Measurements from ENCODE around the gene RET.
"Not testable (repeated sequence)": the region's sequence is repeated elsewhere in the genome, so short reads cannot be mapped to it uniquely, and the experiment has no call there.

Gene RET

GRCh38 chr10:43145311-43145710 is 68.4 kb downstream of the RET start (continued):
- no peak for TF ChIP-seq ZBTB6 (tag by site-specific recombination; IDR thresholded peaks at IDR 0.05)
- no peak for TF ChIP-seq ZBTB44 (tag by site-specific recombination; IDR thresholded peaks at IDR 0.05)
- no peak for TF ChIP-seq BCL11B (tag by site-specific recombination; IDR thresholded peaks at IDR 0.05; ENCODE audit: low read depth)
- TF ChIP-seq ZBTB7A (tag by site-specific recombination; IDR thresholded peaks at IDR 0.05; ENCODE audit: low read depth), result no peak
- TF ChIP-seq ZFP41 (tag by site-specific recombination; IDR thresholded peaks at IDR 0.05; ENCODE audit: borderline replicate concordance), result no peak
- TF ChIP-seq ZNF398 (tag by site-specific recombination; IDR thresholded peaks at IDR 0.05), result no peak

- H3K36me3 ChIP-seq (ENCODE audit: control insufficient read depth in 2 of 2, insufficient read depth in 1 of 2, low read length in 2 of 2); H3K27ac ChIP-seq (ENCODE audit: extremely low read depth, low read depth, low read length); H3K4me1 ChIP-seq (ENCODE audit: control insufficient read depth, insufficient read depth, low read length); H3K4me3 ChIP-seq (ENCODE audit: low read depth, low read length); H3K9me3 ChIP-seq (ENCODE audit: control insufficient read depth, insufficient read depth, low read depth, low read length); CTCF ChIA-PET: not testable (repeated sequence)
- POLR2A ChIA-PET, result interaction anchor here (0.7 kb wide), 1 partner anchor 201 kb away, joined by 3 read pairs; no protein-coding TSS in a partner anchor
Measured at GRCh38 chr10:43145936-43146335, 69.1 kb downstream of the RET start.

GRCh38 chr10:43151371-43151770 is 74.5 kb downstream of the RET start:
- no peak overlapping the region for H3K27ac ChIP-seq (ENCODE audit: extremely low read depth, low read depth, low read length)

GRCh38 chr10:43153901-43154300 is 77.0 kb downstream of the RET start:
- Histone ChIP-seq H3K4me3 (ENCODE audit: low read depth, low read length) (no peak overlapping the region), H3K27ac (ENCODE audit: extremely low read depth, low read depth, low read length) (no peak overlapping the region), H3K9me3 (ENCODE audit: control insufficient read depth, insufficient read depth, low read depth, low read length) (no peaks in the 10 kb centered on the region), H3K36me3 (ENCODE audit: control insufficient read depth in 2 of 2, insufficient read depth in 1 of 2, low read length in 2 of 2) (no peaks in the 10 kb centered on the region), H3K4me1 (ENCODE audit: control insufficient read depth, insufficient read depth, low read length) (no peaks in the 10 kb centered on the region)
- POLR2A ChIA-PET, result no interaction called here
- CTCF ChIA-PET, result no interaction called here
- no peak for TF ChIP-seq ZNF354C (tag by site-specific recombination; IDR thresholded peaks at IDR 0.05; ENCODE audit: borderline replicate concordance, low read depth)
- TF ChIP-seq ZNF174 (tag by site-specific recombination; IDR thresholded peaks at IDR 0.05), result no peak
- no peak for TF ChIP-seq ZXDB (tag by site-specific recombination; IDR thresholded peaks at IDR 0.05)
- no peak for TF ChIP-seq ZNF404 (tag by site-specific recombination; IDR thresholded peaks at IDR 0.05)
- TF ChIP-seq SP3 (tag by site-specific recombination; IDR thresholded peaks at IDR 0.05), result no peak
- no peak for TF ChIP-seq ZSCAN5A (tag by site-specific recombination; IDR thresholded peaks at IDR 0.05)
- TF ChIP-seq ZNF626 (tag by site-specific recombination; IDR thresholded peaks at IDR 0.05), result no peak
- TF ChIP-seq ZNF112 (tag by site-specific recombination; IDR thresholded peaks at IDR 0.05), result no peak
- TF ChIP-seq ZNF544 (tag by site-specific recombination; IDR thresholded peaks at IDR 0.05), result no peak
- TF ChIP-seq ZNF776 (tag by site-specific recombination; IDR thresholded peaks at IDR 0.05; ENCODE audit: borderline replicate concordance), result no peak
- no peak for TF ChIP-seq OVOL3 (tag by site-specific recombination; IDR thresholded peaks at IDR 0.05)
- no peak for TF ChIP-seq ZNF184 (tag by site-specific recombination; IDR thresholded peaks at IDR 0.05)

More at GRCh38 chr10:43151371-43151770, 74.5 kb downstream of the RET start:
- no peak for TF ChIP-seq ZNF221 (tag by site-specific recombination; IDR thresholded peaks at IDR 0.05; ENCODE audit: borderline replicate concordance)
- TF ChIP-seq ZNF394 (tag by site-specific recombination; IDR thresholded peaks at IDR 0.05; ENCODE audit: borderline replicate concordance), result no peak
- no peak for TF ChIP-seq ZNF266 (tag by site-specific recombination; IDR thresholded peaks at IDR 0.05; ENCODE audit: low read depth)
- no peak for TF ChIP-seq ZNF391 (tag by site-specific recombination; IDR thresholded peaks at IDR 0.05; ENCODE audit: borderline replicate concordance, low read depth)
- TF ChIP-seq ZNF449 (tag by site-specific recombination; IDR thresholded peaks at IDR 0.05), result no peak
- TF ChIP-seq ZNF664 (tag by site-specific recombination; IDR thresholded peaks at IDR 0.05), result no peak
- TF ChIP-seq OSR2 (tag by site-specific recombination; IDR thresholded peaks at IDR 0.05), result no peak
- Histone ChIP-seq H3K4me1 (ENCODE audit: control insufficient read depth, insufficient read depth, low read length) (no peaks in the 10 kb centered on the region), H3K9me3 (ENCODE audit: control insufficient read depth, insufficient read depth, low read depth, low read length) (no peaks in the 10 kb centered on the region), H3K4me3 (ENCODE audit: low read depth, low read length) (no peak overlapping the region), H3K36me3 (ENCODE audit: control insufficient read depth in 2 of 2, insufficient read depth in 1 of 2, low read length in 2 of 2) (no peaks in the 10 kb centered on the region)
- POLR2A ChIA-PET, result no interaction called here
- CTCF ChIA-PET, result interaction anchor here (0.6 to 1.0 kb wide), 3 partner anchors 287 to 1955 kb away, joined by 3 to 4 read pairs (median 3); no protein-coding TSS in a partner anchor

Data from HEK293 (cell line).